HG02870 (cell line): ENCODE data around the gene OSBPL5.
A peak's percentile ranks its signal among the peaks of the same experiment; 100 is the strongest.

ENCODE experiments used
- ATAC-seq: cut with Tn5 transposase; IDR thresholded peaks from one replicate; pipeline ENCODE4 v1.9.1; 2021; ENCODE audit warnings: mild to moderate bottlenecking, moderate library complexity; ENCODE audit not compliant: unreplicated experiment

OSBPL5 gene

GRCh38 chr11:3060436-3061025 lies 104.6 kb downstream of the OSBPL5 start:
- ATAC-seq, result no peak

GRCh38 chr11:3058753-3059664 lies 106.1 kb downstream of the OSBPL5 start:
- ATAC-seq, result no peak

- ATAC-seq, result peak; percentile 97
Measured at GRCh38 chr11:3057069-3057963, 107.8 kb downstream of the OSBPL5 start, which contains the start of gene CARS1. Gene CARS1 (minus strand): TSS chr11:3057423. CDS start chr11:3057367, 56 bp downstream.

GRCh38 chr11:3056296-3057068 lies 108.6 kb downstream of the OSBPL5 start:
- no peak for ATAC-seq

- ATAC-seq, result no peak
Measured at GRCh38 chr11:3055891-3056290, 109.2 kb downstream of the OSBPL5 start.

- ATAC-seq, result no peak
Measured at GRCh38 chr11:3052567-3052966, 112.5 kb downstream of the OSBPL5 start.

- no peak for ATAC-seq
Measured at GRCh38 chr11:3052109-3052479, 113.0 kb downstream of the OSBPL5 start.

- no peak for ATAC-seq
Measured at GRCh38 chr11:3051196-3052108, 113.7 kb downstream of the OSBPL5 start.

- no peak for ATAC-seq
Measured at GRCh38 chr11:3050386-3051195, 114.5 kb downstream of the OSBPL5 start.

GRCh38 chr11:3049430-3050243 lies 115.5 kb downstream of the OSBPL5 start:
- peak; percentile 81 for ATAC-seq

- no peak for ATAC-seq
Measured at GRCh38 chr11:3047637-3048036, 117.5 kb downstream of the OSBPL5 start.

- no peak for ATAC-seq
Measured at GRCh38 chr11:3046641-3047040, 118.5 kb downstream of the OSBPL5 start.

GRCh38 chr11:3046190-3046589 lies 118.9 kb downstream of the OSBPL5 start:
- ATAC-seq, result no peak

- no peak for ATAC-seq
Measured at GRCh38 chr11:3044915-3045314, 120.2 kb downstream of the OSBPL5 start.

- no peak for ATAC-seq
Measured at GRCh38 chr11:3044004-3044403, 121.1 kb downstream of the OSBPL5 start.

GRCh38 chr11:3043315-3043871 lies 121.7 kb downstream of the OSBPL5 start:
- ATAC-seq, result no peak

GRCh38 chr11:3042496-3043314 lies 122.4 kb downstream of the OSBPL5 start:
- ATAC-seq, result no peak
